Measurements from ENCODE around the gene ADCY4. TPM values are rescaled to one million over a fixed set of nuclear protein-coding genes. Genes with fewer than 3 reads are reported as not detected.
A peak's percentile ranks its signal among the peaks of the same experiment; 100 is the strongest.

Gene ADCY4
- total and polyA plus RNA-seq, 2 of the 13 experiments (the other 11 are each of a cell fraction or from before 2014, with no cell fraction given) = 0.03 TPM; not detected in 1

GRCh38 chr14:24312736-24313507 lies 21.9 kb downstream of the ADCY4 start:
- no TSS peak for BruUV-seq (replicated peaks)
- Histone ChIP-seq H3K27me3 (ENCODE audit: control insufficient read depth in 1 of 2, insufficient read depth in 2 of 2, low read length in 2 of 2) (peaks cover 0 to 13% of the 10 kb centered on the region in 2 experiments; a peak in 2 of 5 replicates), H4K20me1 (ENCODE audit: insufficient read depth, low read length) (no peaks in the 10 kb centered on the region), H3K27ac (ENCODE audit: extremely low read length, insufficient read depth, low read length) (no peak overlapping the region), H3K79me2 (ENCODE audit: insufficient read depth, low read length) (no peaks in the 10 kb centered on the region), H3K4me2 (ENCODE audit: low read depth, low read length) (no peak overlapping the region), H3K36me3 (replicated peaks in 1 of 2; ENCODE audit: control insufficient read depth in 1 of 2, insufficient read depth in 2 of 2, low read length in 2 of 2) (0 out of 5 replicates have a peak, but pooled peaks cover 0 to 1% of the 10 kb centered on the region in 2 experiments), H3K9ac (ENCODE audit: insufficient read depth, low read depth, low read length) (no peak overlapping the region), H3K4me1 (ENCODE audit: insufficient read depth, low read length) (peaks cover 60% of the 10 kb centered on the region), H3K4me3 (replicated peaks in 1 of 3; ENCODE audit: insufficient read depth in 1 of 3, low read depth in 2 of 3, low read length in 3 of 3) (no peak overlapping the region), H2AFZ (ENCODE audit: low read length) (no peak overlapping the region), H3K9me3 (ENCODE audit: low read length) (no peaks in the 10 kb centered on the region)
- ATAC-seq = no peak
- CTCF ChIA-PET (ENCODE audit: low intra/inter-chr PET ratio, low total read pairs) = interaction anchor here (0.6 kb wide), 1 partner anchor 19 kb away, joined by 3 read pairs; no protein-coding TSS in a partner anchor
- 87% methylated on average over 9 of the region's 9 CpGs for WGBS (ENCODE audit: low lambda C conversion rate)
- no peak for FAIRE-seq
- no peak for DNase-seq (ENCODE audit: low spot score)
- POLR2A ChIA-PET = interaction anchor here (1.4 to 24.7 kb wide), 4 partner anchors 14 to 72 kb away, joined by 3 to 850 read pairs (median 112); partner anchors contain the start of genes DHRS1, GMPR2, NEDD8 and NOP9
- peak; percentile 57 for TF ChIP-seq POLR2AphosphoS5 (IDR thresholded peaks at IDR 0.05; ENCODE audit: low read depth, low read length)
- peak; percentile 83 for TF ChIP-seq RBM22 (optimal IDR thresholded peaks at IDR 0.05; ENCODE audit: low read length)
- no peak for TF ChIP-seq ZMYM4 (CRISPR knock-in tag; IDR thresholded peaks at IDR 0.05)
- 0 out of 2 replicates have a peak, but pooled peaks have one; percentile 4 for TF ChIP-seq HOXA3 (CRISPR knock-in tag; IDR thresholded peaks at IDR 0.05)
- peak; percentile 63; the same call in 1 of the 2 replicates for TF ChIP-seq POLR2AphosphoS2 (IDR thresholded peaks at IDR 0.05; ENCODE audit: low read depth, low read length)
- no peak for TF ChIP-seq ZNF17 (CRISPR knock-in tag; IDR thresholded peaks at IDR 0.05)
- 0 out of 2 replicates have a peak, but pooled peaks have one; percentile 31 for TF ChIP-seq YEATS2 (CRISPR knock-in tag; IDR thresholded peaks at IDR 0.05; ENCODE audit: borderline replicate concordance)
- TF ChIP-seq HIVEP1 (CRISPR knock-in tag; IDR thresholded peaks at IDR 0.05) = peak; percentile 68; the same call in 1 of the 2 replicates
- in situ Hi-C loops (cut with HindIII; ENCODE audit: extremely low pct_ligation_motif_present, low pct_unique_long_range_greater_than_20kb) (no loop called here), intact Hi-C loops (cut with micrococcal nuclease; ENCODE audit: unreplicated experiment) (no loop called here)

Measured in HepG2 (cell line).